ENCODE measurements around the gene PDE4D. TPM values are rescaled to one million over a fixed set of nuclear protein-coding genes. Genes with fewer than 3 reads are reported as not detected.

PDE4D gene
- total RNA-seq, 1 experiment from 2014 or later, result 3.3 TPM

GRCh38 chr5:59001716-59002115 lies 891.8 kb downstream of the PDE4D start:
- no peak for TF ChIP-seq TCF7 (CRISPR knock-in tag; IDR thresholded peaks at IDR 0.05; ENCODE audit: low read depth)
- TF ChIP-seq ZNF425 (CRISPR knock-in tag; conservative IDR thresholded peaks at IDR 0.05), result no peak
- TF ChIP-seq RELA (CRISPR knock-in tag; IDR thresholded peaks at IDR 0.05; ENCODE audit: borderline replicate concordance), result no peak
- TF ChIP-seq CDX4 (CRISPR knock-in tag; IDR thresholded peaks at IDR 0.05; ENCODE audit: borderline replicate concordance), result no peak
- TF ChIP-seq MYBL2 (CRISPR knock-in tag; IDR thresholded peaks at IDR 0.05), result no peak
- TF ChIP-seq IRF1 (CRISPR knock-in tag; IDR thresholded peaks at IDR 0.05), result no peak
- TF ChIP-seq JUN (CRISPR knock-in tag; IDR thresholded peaks at IDR 0.05), result no peak
- no peak for TF ChIP-seq RORB (CRISPR knock-in tag; IDR thresholded peaks at IDR 0.05)
- no peak for TF ChIP-seq USF2 (CRISPR knock-in tag; IDR thresholded peaks at IDR 0.05)
- TF ChIP-seq ZMAT4 (CRISPR knock-in tag; IDR thresholded peaks at IDR 0.05), result no peak
- TF ChIP-seq AFF4 (CRISPR knock-in tag; IDR thresholded peaks at IDR 0.05; ENCODE audit: borderline replicate concordance), result no peak
- no peak for TF ChIP-seq TEAD4 (CRISPR knock-in tag; IDR thresholded peaks at IDR 0.05)
- no peak for TF ChIP-seq ARID4B (CRISPR knock-in tag; IDR thresholded peaks at IDR 0.05; ENCODE audit: borderline replicate concordance)
- TF ChIP-seq ATF3 (CRISPR knock-in tag; conservative IDR thresholded peaks at IDR 0.05), result no peak
- TF ChIP-seq AR (CRISPR knock-in tag; IDR thresholded peaks at IDR 0.05), result no peak
- TF ChIP-seq PRDM15 (CRISPR knock-in tag; IDR thresholded peaks at IDR 0.05), result no peak
- Mint-ChIP-seq H3K4me3 (no peak overlapping the region), H3K9me3 (peaks cover 8% of the 10 kb centered on the region), H3K27me3 (ENCODE audit: low read depth) (no peaks in the 10 kb centered on the region), H3K4me1 (peaks cover 64% of the 10 kb centered on the region), H3K36me3 (peaks cover 3% of the 10 kb centered on the region), H3K27ac (no peak overlapping the region)
- CTCF ChIA-PET, result interaction anchor here (2.2 to 3.8 kb wide), 2 partner anchors 110 to 115 kb away, joined by 9 to 33 read pairs; no protein-coding TSS in a partner anchor
- POLR2A ChIA-PET, result no interaction called here
- DNase-seq (ENCODE audit: low spot score) (no peak), ATAC-seq (no peak)
